HepG2 (cell line): ENCODE data around the gene UCKL1. TPM values are rescaled to one million over a fixed set of nuclear protein-coding genes. Genes with fewer than 3 reads are reported as not detected.

Source experiments
- BHLHE40 ChIP-seq: IDR thresholded peaks from 2 replicates; pipeline ENCODE4 v1.6.1; 2011; ENCODE audit warnings: low read length, improper control_type of control experiment
- CBX2 ChIP-seq, 2 experiments: fragments of 200-600 bp in 1 of 2; sonication (generic); formaldehyde crosslinking in 1 of 2; IDR thresholded peaks; 2 replicates each; pipeline versions ENCODE4 v1.7.0 to v1.8.1; 2018 to 2022; ENCODE audit warnings: low read depth in 2 of 2, low read length in 1 of 2, mild to moderate bottlenecking in 1 of 2, missing genetic modification reagents in 1 of 2
- FOXK2 ChIP-seq: fragments of 450-650 bp; IDR thresholded peaks from 2 replicates; pipeline ENCODE4 v1.6.1; 2016
- GABPA ChIP-seq, 2 experiments: IDR thresholded peaks; 2 replicates each; pipeline ENCODE4 v1.6.1; 2011 to 2016; ENCODE audit warnings: low read depth in 2 of 2, low read length in 1 of 2, missing biosample characterization in 1 of 2, missing genetic modification characterization in 1 of 2
- IKZF1 ChIP-seq: fragments of 450-650 bp; IDR thresholded peaks from 2 replicates; pipeline ENCODE4 v1.7.1; 2016
- NR2F6 ChIP-seq, 2 experiments: IDR thresholded peaks; 2 replicates each; pipeline ENCODE4 v1.6.1; 2016; ENCODE audit warnings: antibody characterized with exemption in 1 of 2, mild to moderate bottlenecking in 1 of 2
- PAWR ChIP-seq: sonication (generic); formaldehyde crosslinking; IDR thresholded peaks from 2 replicates; pipeline ENCODE4 v1.4.0; 2020; ENCODE audit warnings: missing genetic modification reagents, mild to moderate bottlenecking, borderline replicate concordance
- RNF2 ChIP-seq: fragments of 450-650 bp; conservative IDR thresholded peaks from 2 replicates; pipeline ENCODE4 v1.6.1; 2016; ENCODE audit warnings: low read depth
- THRA ChIP-seq: sonication (generic); formaldehyde crosslinking; IDR thresholded peaks from 2 replicates; pipeline ENCODE4 v1.4.0; 2020; ENCODE audit warnings: missing genetic modification reagents, borderline replicate concordance
- ZNF124 ChIP-seq: sonication (generic); formaldehyde crosslinking; IDR thresholded peaks from 2 replicates; pipeline ENCODE4 v1.4.0; 2020; ENCODE audit warnings: missing genetic modification reagents
- ZNF660 ChIP-seq: sonication (generic); formaldehyde crosslinking; IDR thresholded peaks from 2 replicates; pipeline ENCODE4 v1.5.1; 2020; ENCODE audit warnings: mild to moderate bottlenecking, low read depth, missing genetic modification reagents, borderline replicate concordance
- ZNF672 ChIP-seq: sonication (generic); formaldehyde crosslinking; IDR thresholded peaks from 2 replicates; pipeline ENCODE4 v1.8.1; 2022; ENCODE audit warnings: missing genetic modification reagents
- polyA plus RNA-seq, 8 experiments: library from polyadenylated mRNA; depleted of rRNA in 3 of 8; stranded (reverse) in 7 of 8; unstranded in 1 of 8; fragments of >200 nt; fragmentation: Illumina TruSeq in 4 of 8; extraction: Trizol in 4 of 8; gene quantifications; 2 replicates each; pipeline versions ENCODE4 v1.2.1 to v1.2.3, GENCODE V29; 2011 to 2016; ENCODE audit warnings: low read depth in 4 of 8, missing spikeins in 1 of 8, mixed read lengths in 1 of 8; ENCODE audit not compliant: insufficient read depth in 1 of 8
- total RNA-seq, 5 experiments: library from RNA; depleted of rRNA; stranded (reverse); fragments of >200 nt; fragmentation: Illumina TruSeq; extraction: Trizol; gene quantifications; 2 replicates each; pipeline ENCODE4 v1.2.3, GENCODE V29; 2016; ENCODE audit warnings: low read depth in 1 of 5
- TF ChIP-seq, protein P1 (sequence below): fragments of 450-650 bp; IDR thresholded peaks from 2 replicates; pipeline ENCODE4 v1.6.1; 2016
- TF ChIP-seq, protein P2 (sequence below): sonication (generic); formaldehyde crosslinking; IDR thresholded peaks from 2 replicates; pipeline ENCODE4 v1.9.0; 2022; ENCODE audit warnings: low read depth, missing genetic modification reagents
- TF ChIP-seq, protein P3 (sequence below): sonication (generic); formaldehyde crosslinking; IDR thresholded peaks from 2 replicates; pipeline ENCODE4 v1.4.0; 2020; ENCODE audit warnings: missing genetic modification reagents, borderline replicate concordance
- TF ChIP-seq, protein P4 (sequence below): sonication (generic); formaldehyde crosslinking; IDR thresholded peaks from 2 replicates; pipeline ENCODE4 v1.5.0; 2020; ENCODE audit warnings: missing genetic modification reagents

Gene UCKL1
- total and polyA plus RNA-seq, 2 of the 13 experiments (the other 11 are each of a cell fraction or from before 2014, with no cell fraction given): 50.2 to 126 TPM

GRCh38 chr20:63968928-63969760, 12.9 kb upstream of the UCKL1 start (continued):
- TF ChIP-seq ZNF124 (CRISPR knock-in tag): peak; percentile 85
- TF ChIP-seq ZNF660: no peak
- TF ChIP-seq CBX2 (IDR thresholded peaks at IDR 0.05; ENCODE audit: low read depth, low read length): no peak
- TF ChIP-seq CBX2 (CRISPR knock-in tag; IDR thresholded peaks at IDR 0.05; ENCODE audit: low read depth): no peak
- TF ChIP-seq PAWR: no peak
- TF ChIP-seq BHLHE40: no peak
- TF ChIP-seq, protein P1, sequence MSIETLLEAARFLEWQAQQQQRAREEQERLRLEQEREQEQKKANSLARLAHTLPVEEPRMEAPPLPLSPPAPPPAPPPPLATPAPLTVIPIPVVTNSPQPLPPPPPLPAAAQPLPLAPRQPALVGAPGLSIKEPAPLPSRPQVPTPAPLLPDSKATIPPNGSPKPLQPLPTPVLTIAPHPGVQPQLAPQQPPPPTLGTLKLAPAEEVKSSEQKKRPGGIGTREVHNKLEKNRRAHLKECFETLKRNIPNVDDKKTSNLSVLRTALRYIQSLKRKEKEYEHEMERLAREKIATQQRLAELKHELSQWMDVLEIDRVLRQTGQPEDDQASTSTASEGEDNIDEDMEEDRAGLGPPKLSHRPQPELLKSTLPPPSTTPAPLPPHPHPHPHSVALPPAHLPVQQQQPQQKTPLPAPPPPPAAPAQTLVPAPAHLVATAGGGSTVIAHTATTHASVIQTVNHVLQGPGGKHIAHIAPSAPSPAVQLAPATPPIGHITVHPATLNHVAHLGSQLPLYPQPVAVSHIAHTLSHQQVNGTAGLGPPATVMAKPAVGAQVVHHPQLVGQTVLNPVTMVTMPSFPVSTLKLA: no peak
- TF ChIP-seq, protein P2, sequence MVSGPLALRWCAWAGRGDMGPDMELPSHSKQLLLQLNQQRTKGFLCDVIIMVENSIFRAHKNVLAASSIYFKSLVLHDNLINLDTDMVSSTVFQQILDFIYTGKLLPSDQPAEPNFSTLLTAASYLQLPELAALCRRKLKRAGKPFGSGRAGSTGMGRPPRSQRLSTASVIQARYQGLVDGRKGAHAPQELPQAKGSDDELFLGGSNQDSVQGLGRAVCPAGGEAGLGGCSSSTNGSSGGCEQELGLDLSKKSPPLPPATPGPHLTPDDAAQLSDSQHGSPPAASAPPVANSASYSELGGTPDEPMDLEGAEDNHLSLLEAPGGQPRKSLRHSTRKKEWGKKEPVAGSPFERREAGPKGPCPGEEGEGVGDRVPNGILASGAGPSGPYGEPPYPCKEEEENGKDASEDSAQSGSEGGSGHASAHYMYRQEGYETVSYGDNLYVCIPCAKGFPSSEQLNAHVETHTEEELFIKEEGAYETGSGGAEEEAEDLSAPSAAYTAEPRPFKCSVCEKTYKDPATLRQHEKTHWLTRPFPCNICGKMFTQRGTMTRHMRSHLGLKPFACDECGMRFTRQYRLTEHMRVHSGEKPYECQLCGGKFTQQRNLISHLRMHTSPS (CRISPR knock-in tag): peak; percentile 78; the same call in 1 of the 2 replicates
- 0 out of 2 replicates have a peak, but pooled peaks have one; percentile 3 for TF ChIP-seq RNF2
- no peak for TF ChIP-seq GABPA (IDR thresholded peaks at IDR 0.05; ENCODE audit: low read depth, low read length)
- TF ChIP-seq GABPA (CRISPR knock-in tag; IDR thresholded peaks at IDR 0.05; ENCODE audit: low read depth): no peak
- no peak for TF ChIP-seq FOXK2
- peak; percentile 100 for TF ChIP-seq NR2F6 (IDR thresholded peaks at IDR 0.05)
- TF ChIP-seq NR2F6 (CRISPR knock-in tag; IDR thresholded peaks at IDR 0.05): peak; percentile 100
- no peak for TF ChIP-seq ZNF672
- TF ChIP-seq, protein P3, sequence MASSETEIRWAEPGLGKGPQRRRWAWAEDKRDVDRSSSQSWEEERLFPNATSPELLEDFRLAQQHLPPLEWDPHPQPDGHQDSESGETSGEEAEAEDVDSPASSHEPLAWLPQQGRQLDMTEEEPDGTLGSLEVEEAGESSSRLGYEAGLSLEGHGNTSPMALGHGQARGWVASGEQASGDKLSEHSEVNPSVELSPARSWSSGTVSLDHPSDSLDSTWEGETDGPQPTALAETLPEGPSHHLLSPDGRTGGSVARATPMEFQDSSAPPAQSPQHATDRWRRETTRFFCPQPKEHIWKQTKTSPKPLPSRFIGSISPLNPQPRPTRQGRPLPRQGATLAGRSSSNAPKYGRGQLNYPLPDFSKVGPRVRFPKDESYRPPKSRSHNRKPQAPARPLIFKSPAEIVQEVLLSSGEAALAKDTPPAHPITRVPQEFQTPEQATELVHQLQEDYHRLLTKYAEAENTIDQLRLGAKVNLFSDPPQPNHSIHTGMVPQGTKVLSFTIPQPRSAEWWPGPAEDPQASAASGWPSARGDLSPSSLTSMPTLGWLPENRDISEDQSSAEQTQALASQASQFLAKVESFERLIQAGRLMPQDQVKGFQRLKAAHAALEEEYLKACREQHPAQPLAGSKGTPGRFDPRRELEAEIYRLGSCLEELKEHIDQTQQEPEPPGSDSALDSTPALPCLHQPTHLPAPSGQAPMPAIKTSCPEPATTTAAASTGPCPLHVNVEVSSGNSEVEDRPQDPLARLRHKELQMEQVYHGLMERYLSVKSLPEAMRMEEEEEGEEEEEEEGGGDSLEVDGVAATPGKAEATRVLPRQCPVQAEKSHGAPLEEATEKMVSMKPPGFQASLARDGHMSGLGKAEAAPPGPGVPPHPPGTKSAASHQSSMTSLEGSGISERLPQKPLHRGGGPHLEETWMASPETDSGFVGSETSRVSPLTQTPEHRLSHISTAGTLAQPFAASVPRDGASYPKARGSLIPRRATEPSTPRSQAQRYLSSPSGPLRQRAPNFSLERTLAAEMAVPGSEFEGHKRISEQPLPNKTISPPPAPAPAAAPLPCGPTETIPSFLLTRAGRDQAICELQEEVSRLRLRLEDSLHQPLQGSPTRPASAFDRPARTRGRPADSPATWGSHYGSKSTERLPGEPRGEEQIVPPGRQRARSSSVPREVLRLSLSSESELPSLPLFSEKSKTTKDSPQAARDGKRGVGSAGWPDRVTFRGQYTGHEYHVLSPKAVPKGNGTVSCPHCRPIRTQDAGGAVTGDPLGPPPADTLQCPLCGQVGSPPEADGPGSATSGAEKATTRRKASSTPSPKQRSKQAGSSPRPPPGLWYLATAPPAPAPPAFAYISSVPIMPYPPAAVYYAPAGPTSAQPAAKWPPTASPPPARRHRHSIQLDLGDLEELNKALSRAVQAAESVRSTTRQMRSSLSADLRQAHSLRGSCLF (CRISPR knock-in tag): no peak
- peak; percentile 65; the same call in 1 of the 2 replicates for TF ChIP-seq THRA
- TF ChIP-seq, protein P4, sequence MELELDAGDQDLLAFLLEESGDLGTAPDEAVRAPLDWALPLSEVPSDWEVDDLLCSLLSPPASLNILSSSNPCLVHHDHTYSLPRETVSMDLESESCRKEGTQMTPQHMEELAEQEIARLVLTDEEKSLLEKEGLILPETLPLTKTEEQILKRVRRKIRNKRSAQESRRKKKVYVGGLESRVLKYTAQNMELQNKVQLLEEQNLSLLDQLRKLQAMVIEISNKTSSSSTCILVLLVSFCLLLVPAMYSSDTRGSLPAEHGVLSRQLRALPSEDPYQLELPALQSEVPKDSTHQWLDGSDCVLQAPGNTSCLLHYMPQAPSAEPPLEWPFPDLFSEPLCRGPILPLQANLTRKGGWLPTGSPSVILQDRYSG (CRISPR knock-in tag): peak; percentile 41; the same call in 1 of the 2 replicates
- TF ChIP-seq IKZF1: no peak
